Measurements from ENCODE around the gene DPY19L2.
"Not testable (repeated sequence)": the region's sequence is repeated elsewhere in the genome, so short reads cannot be mapped to it uniquely, and the experiment has no call there.

Gene DPY19L2

GRCh38 chr12:63537838-63538237, 130.5 kb downstream of the DPY19L2 start:
- in situ Hi-C loops (cut with MboI; ENCODE audit: low sequenced_read_pairs): not testable (repeated sequence)

- in situ Hi-C loops (cut with MboI; ENCODE audit: low sequenced_read_pairs): not testable (repeated sequence)
These were observed 138.7 kb downstream of the DPY19L2 start for GRCh38 chr12:63529641-63530040.

- in situ Hi-C loops (cut with MboI; ENCODE audit: low sequenced_read_pairs): no loop called here
These were observed 142.5 kb downstream of the DPY19L2 start for GRCh38 chr12:63525831-63526230.

DNA sequence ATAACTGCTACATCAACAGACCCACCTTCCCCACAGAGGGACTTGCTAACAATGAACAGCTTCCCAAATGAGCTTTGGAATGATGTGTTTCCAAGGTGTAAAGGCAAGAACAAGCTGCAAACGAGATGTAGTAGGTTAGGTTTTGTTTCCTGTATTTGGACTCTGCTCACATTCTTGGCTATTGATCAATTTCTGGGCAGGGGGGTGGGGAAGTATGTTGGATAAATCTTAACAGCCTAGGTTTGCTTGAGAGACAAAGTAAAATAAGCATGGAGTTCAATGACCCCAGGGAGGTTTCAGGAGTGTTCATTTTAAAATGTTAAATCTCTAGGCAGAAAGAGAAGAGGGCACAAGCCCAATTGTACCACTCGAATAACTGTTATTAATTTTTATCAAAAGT, 146.6 kb downstream of the DPY19L2 start:
- in situ Hi-C loops (cut with MboI; ENCODE audit: low sequenced_read_pairs): no loop called here
